LNCAP (cell line): Measurements from ENCODE around the gene DBX1.

ENCODE experiments used
- TF ChIP-seq, protein P1 (sequence below): fragments of 450-650 bp; IDR thresholded peaks from 2 replicates; pipeline ENCODE4 v1.5.1; 2017; ENCODE audit warnings: mild to moderate bottlenecking

DBX1 gene

DNA sequence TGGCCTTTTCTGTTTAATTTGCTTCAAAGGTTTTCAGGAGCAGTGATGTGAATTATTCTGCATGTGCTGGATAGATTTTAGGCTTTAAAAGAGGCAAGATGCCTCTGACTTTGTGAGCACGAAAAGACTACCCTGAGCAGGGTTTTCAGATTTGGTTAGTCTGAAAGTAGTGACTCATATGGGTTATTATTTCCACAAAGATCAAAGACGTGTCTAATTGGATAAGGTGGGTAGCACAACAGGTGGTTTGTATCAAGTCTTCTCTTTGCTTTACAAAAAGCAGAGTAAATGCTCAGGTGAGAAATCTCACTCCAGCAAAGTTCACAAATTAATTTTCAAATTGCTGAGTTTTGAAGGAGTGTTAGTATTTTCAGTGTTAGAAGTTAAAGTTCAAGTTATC is 37.6 kb upstream of the DBX1 start:
- TF ChIP-seq, protein P1, sequence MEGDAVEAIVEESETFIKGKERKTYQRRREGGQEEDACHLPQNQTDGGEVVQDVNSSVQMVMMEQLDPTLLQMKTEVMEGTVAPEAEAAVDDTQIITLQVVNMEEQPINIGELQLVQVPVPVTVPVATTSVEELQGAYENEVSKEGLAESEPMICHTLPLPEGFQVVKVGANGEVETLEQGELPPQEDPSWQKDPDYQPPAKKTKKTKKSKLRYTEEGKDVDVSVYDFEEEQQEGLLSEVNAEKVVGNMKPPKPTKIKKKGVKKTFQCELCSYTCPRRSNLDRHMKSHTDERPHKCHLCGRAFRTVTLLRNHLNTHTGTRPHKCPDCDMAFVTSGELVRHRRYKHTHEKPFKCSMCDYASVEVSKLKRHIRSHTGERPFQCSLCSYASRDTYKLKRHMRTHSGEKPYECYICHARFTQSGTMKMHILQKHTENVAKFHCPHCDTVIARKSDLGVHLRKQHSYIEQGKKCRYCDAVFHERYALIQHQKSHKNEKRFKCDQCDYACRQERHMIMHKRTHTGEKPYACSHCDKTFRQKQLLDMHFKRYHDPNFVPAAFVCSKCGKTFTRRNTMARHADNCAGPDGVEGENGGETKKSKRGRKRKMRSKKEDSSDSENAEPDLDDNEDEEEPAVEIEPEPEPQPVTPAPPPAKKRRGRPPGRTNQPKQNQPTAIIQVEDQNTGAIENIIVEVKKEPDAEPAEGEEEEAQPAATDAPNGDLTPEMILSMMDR: no peak

DNA sequence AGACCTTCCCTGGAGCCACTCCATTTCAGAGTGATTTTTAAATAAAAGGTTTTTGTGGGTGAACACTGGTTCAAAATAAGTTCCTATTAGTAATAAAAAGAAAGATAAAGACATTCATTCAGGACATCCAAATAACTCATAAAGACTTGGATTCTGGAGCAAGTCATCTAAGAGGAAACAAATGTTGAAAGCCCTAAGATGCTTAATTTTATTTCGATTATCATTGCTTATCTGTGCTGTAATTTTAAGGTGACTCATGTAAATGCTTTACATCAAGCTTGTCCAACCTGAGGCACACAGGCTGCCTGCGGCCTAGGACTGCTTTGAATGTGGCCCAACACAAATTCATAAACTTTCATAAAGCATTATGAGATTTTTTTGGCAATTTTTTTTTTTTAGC is 34.2 kb upstream of the DBX1 start:
- TF ChIP-seq, protein P1: no peak

- TF ChIP-seq, protein P1: no peak
These were observed 33.0 kb upstream of the DBX1 start for GRCh38 chr11:20193307-20193706.

DNA sequence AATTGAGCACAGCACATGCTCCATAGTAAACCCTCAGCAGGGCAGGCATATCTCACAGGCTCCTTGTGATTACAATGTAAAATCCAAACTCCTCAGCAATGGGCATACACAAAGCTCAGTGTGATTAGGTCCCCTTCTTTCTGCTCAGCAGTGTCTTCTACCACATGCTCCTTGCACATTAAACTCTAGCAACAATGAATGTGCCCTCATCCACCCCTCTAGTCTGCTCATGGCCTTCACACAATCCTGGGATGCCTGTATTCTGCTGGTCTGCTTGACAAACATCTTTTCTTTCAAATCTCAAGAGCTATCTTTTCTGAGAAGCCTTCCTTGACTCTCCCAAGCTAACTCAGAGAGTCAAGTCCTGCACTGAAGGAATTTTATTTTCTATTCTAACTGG is 32.4 kb upstream of the DBX1 start:
- TF ChIP-seq, protein P1: no peak

DNA sequence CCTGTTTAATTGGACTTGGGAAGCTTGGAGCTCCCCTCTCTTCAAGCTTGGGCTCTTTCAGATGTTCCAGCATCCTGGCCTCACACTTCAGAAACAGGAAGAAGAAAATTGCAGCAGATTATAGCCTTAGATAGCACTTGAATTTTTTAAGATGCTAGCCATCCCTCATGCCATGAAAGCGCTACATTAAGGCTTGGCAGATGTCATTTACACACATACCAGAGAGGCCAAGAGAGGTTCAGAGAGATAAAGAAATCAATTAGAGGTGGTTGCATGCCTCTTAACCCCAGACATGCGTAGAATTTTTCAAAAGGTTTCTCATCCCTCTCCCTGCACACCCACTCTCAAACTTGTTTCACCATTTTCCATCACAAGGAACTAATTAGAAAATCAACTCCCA is 31.9 kb upstream of the DBX1 start:
- TF ChIP-seq, protein P1: no peak

GRCh38 chr11:20178976-20179375 is 18.7 kb upstream of the DBX1 start:
- TF ChIP-seq, protein P1: no peak

GRCh38 chr11:20177136-20177535 is 16.9 kb upstream of the DBX1 start:
- TF ChIP-seq, protein P1: no peak

- TF ChIP-seq, protein P1: no peak
These were observed 12.6 kb upstream of the DBX1 start for GRCh38 chr11:20172721-20173447.
